Measurements from ENCODE around the gene PIR.
A peak's percentile ranks its signal among the peaks of the same experiment; 100 is the strongest.

The PIR gene

DNA sequence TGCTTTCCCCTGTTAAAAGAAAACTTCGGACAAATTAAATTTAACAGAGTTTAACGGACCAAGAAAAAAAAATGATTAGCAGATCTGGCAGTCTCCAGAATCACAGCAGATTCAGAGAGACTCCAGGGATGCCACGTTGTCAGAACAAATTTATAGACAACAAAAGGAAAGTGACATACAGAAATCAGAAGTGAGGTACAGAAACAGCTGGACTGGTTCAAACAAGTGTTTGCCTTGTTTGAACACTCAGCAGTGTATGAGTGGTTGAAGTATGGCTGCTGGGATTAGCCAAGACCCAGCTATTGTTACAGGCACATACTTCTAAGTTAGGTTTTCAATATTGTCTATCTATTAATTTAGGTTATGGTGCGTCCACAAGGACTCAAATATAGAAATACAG is 19.1 kb downstream of the PIR start:
- in situ Hi-C loops (cut with HindIII; ENCODE audit: low sequenced_read_pairs) = no loop called here
- TF ChIP-seq, protein P1, sequence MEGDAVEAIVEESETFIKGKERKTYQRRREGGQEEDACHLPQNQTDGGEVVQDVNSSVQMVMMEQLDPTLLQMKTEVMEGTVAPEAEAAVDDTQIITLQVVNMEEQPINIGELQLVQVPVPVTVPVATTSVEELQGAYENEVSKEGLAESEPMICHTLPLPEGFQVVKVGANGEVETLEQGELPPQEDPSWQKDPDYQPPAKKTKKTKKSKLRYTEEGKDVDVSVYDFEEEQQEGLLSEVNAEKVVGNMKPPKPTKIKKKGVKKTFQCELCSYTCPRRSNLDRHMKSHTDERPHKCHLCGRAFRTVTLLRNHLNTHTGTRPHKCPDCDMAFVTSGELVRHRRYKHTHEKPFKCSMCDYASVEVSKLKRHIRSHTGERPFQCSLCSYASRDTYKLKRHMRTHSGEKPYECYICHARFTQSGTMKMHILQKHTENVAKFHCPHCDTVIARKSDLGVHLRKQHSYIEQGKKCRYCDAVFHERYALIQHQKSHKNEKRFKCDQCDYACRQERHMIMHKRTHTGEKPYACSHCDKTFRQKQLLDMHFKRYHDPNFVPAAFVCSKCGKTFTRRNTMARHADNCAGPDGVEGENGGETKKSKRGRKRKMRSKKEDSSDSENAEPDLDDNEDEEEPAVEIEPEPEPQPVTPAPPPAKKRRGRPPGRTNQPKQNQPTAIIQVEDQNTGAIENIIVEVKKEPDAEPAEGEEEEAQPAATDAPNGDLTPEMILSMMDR (IDR thresholded peaks at IDR 0.05; ENCODE audit: low read depth, low read length) = no peak
- no peak overlapping the region for H3K4me3 ChIP-seq (ENCODE audit: low read depth, low read length)
- no peak for DNase-seq (ENCODE audit: low read depth, low spot score)

DNA sequence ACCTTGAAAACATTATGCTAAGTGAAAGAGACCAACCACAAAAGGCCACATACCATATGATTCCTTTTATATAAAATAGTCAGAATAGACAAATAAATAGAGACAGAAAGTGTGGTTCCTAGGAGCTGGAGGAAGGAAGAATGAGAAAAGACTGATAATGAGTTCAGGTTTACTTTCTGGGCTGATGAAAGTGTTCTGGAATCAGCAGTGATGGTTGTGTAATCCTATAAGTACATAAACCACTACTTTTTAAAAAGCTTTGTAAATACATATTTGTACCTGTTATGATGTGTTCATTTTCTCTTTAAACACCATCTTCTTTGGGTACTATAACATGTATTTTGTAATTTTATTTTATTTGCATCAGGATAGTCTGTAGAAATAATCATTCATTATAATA is 20.6 kb downstream of the PIR start:
- H3K4me3 ChIP-seq (ENCODE audit: low read depth, low read length) = no peak overlapping the region
- no peak for DNase-seq (ENCODE audit: low read depth, low spot score)
- in situ Hi-C loops (cut with HindIII; ENCODE audit: low sequenced_read_pairs) = no loop called here
- TF ChIP-seq, protein P1 (IDR thresholded peaks at IDR 0.05; ENCODE audit: low read depth, low read length) = no peak

DNA sequence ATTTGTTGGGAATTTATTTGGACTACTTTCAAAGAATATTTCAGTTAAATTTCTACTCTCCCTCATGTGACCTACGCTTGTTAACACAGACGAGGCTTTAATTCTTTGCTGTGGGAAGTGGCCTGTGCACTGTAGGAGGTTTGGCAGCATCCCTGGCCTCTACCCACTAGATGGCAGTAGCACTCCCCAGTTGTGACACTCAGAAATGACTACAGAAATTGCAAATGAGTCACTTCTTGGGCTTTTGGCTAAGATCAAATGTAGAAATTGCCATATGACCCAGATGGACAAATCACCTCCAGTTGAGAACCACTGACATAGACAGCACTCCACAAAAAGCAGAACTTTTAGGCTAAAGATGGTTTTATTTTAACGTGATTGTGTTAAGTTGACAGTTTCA is 22.1 kb downstream of the PIR start:
- peak; percentile 44 for DNase-seq (ENCODE audit: low read depth, low spot score)
- H3K4me3 ChIP-seq (ENCODE audit: low read depth, low read length) = no peak overlapping the region
- TF ChIP-seq, protein P1 (IDR thresholded peaks at IDR 0.05; ENCODE audit: low read depth, low read length) = peak; percentile 92
- in situ Hi-C loops (cut with HindIII; ENCODE audit: low sequenced_read_pairs) = no loop called here

DNA sequence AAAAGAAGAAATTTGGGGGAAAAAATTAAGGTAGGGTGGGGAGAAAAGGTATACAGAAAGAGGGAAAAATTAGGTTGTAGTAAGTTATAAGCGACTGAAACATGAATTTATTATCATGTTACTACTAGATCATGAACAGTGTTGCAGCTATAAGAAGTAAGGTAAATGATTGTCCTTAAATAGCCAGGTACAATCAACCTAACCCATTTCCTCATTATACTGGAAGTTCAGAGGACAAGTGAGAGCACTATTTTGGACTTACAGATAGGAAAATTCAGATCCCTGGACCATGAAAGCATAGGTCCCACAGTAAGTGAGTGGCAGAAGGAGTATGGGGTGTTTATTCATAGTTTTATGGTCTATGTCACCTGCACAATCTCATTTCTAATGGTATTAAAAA is 23.5 kb downstream of the PIR start:
- no peak overlapping the region for H3K4me3 ChIP-seq (ENCODE audit: low read depth, low read length)
- no peak for DNase-seq (ENCODE audit: low read depth, low spot score)
- in situ Hi-C loops (cut with HindIII; ENCODE audit: low sequenced_read_pairs) = no loop called here
- TF ChIP-seq, protein P1 (IDR thresholded peaks at IDR 0.05; ENCODE audit: low read depth, low read length) = no peak

DNA sequence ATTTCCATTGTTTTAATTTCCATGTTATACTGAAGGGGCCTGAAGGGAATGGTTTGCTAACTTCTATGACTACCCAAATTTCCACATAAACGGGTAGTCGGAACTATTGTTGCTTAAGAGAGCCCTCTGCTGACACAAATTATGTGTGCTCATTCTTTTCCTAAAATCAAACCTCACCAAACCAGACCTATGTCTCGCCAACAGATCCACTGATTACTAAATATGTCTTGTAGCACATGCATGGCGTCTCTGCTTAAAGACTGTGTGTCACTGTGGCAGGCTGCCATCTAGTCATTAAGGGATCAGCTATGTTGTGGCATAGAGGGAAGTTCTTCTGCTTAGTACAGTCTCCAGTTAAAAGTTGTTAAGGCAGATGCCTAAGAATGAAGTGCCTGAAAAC is 25.1 kb downstream of the PIR start:
- DNase-seq (ENCODE audit: low read depth, low spot score) = peak; percentile 23
- TF ChIP-seq, protein P1 (IDR thresholded peaks at IDR 0.05; ENCODE audit: low read depth, low read length) = peak; percentile 45
- in situ Hi-C loops (cut with HindIII; ENCODE audit: low sequenced_read_pairs) = no loop called here
- H3K4me3 ChIP-seq (ENCODE audit: low read depth, low read length) = no peak overlapping the region

DNA sequence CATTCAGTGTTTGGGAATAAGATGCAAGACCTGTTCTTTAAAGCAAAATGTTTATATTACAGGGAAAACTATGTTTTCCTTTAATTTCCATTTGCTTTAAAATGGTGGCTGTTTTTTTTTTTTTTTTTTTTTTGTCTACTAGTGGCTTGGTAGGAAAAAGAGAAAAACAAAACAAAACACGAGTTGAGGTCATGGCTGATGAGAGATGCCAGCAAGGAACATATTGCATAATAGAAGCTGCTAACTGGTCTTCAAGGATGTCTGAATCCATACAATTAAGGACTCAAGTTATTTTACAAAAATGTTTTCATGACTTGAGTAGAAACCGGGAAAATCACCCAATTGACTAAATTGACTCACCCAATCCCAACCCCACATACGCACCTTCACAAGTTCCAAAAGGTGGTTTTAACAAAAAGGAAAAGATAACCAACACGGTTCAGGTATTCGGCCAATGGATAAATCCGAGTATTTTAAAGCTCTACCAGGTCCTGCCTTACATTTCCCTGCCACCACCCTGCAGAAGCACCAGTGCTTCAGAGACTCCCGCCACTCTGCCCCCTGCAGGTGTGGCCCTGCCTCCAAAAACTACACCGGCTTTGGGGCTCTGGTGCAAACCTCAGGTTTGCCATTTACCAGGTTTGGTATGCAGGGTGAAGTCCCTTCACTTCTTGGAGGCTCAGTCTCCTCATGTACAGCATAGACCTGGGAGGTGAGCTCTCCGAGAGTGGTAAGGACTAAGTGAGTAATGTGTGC is 27.1 kb downstream of the PIR start:
- no peak for DNase-seq (ENCODE audit: low read depth, low spot score)
- in situ Hi-C loops (cut with HindIII; ENCODE audit: low sequenced_read_pairs) = no loop called here
- TF ChIP-seq, protein P1 (IDR thresholded peaks at IDR 0.05; ENCODE audit: low read depth, low read length) = no peak

More for the DNA sequence above, 27.1 kb downstream of the PIR start:
- H3K4me3 ChIP-seq (ENCODE audit: low read depth, low read length) = no peak overlapping the region
